ENCODE measurements around the gene SKAP2. TPM values are rescaled to one million over a fixed set of nuclear protein-coding genes. Genes with fewer than 3 reads are reported as not detected.

Gene SKAP2
- polyA plus RNA-seq, 3 donors: 19.2 to 204 (median 158) TPM

- peaks cover 2 to 5% of the 10 kb centered on the region in 2 donors for H3K4me1 ChIP-seq (ENCODE audit: control insufficient read depth in 1 of 2, insufficient read depth in 2 of 2, low read length in 2 of 2)
- peaks cover 0 to 3% (median 0%) of the 10 kb centered on the region in 3 donors for H3K27me3 Mint-ChIP-seq (ENCODE audit: low read depth in 3 of 3)
- no peaks in the 10 kb centered on the region for H3K79me2 ChIP-seq (ENCODE audit: insufficient read depth, low read length)
- peaks cover 13% of the 10 kb centered on the region for H3K4me1 Mint-ChIP-seq
- H4K20me1 ChIP-seq (ENCODE audit: insufficient read depth, low read length): no peaks in the 10 kb centered on the region
- no peak overlapping the region for H3K27ac Mint-ChIP-seq
- no peak overlapping the region for H3K9ac ChIP-seq (ENCODE audit: insufficient read depth, low read length, poor library complexity, severe bottlenecking)
- intact Hi-C loops (cut with micrococcal nuclease): no loop called here
- H3K27me3 ChIP-seq (ENCODE audit: control insufficient read depth in 2 of 2, insufficient read depth in 2 of 2, low read length in 2 of 2): no peaks in the 10 kb centered on the region
- no peak overlapping the region for H3K4me3 ChIP-seq (replicated peaks in 1 of 3; ENCODE audit: low read depth in 2 of 3, low read length in 3 of 3)
- no peak overlapping the region for H2AFZ ChIP-seq (ENCODE audit: insufficient read depth, low read depth, low read length, poor library complexity, severe bottlenecking)
- no peak for TF ChIP-seq CTCF (IDR thresholded peaks at IDR 0.05)
- peaks cover 4 to 29% of the 10 kb centered on the region in 2 donors for H3K36me3 ChIP-seq (replicated peaks in 1 of 2; ENCODE audit: control insufficient read depth in 1 of 2, insufficient read depth in 2 of 2, low read length in 2 of 2)
- H3K4me2 ChIP-seq (replicated peaks; ENCODE audit: extremely low read depth, low read length, poor library complexity, severe bottlenecking): no peak overlapping the region
- H3K36me3 Mint-ChIP-seq: peaks cover 33 to 35% of the 10 kb centered on the region in 2 donors
- DNase-seq: no peak
- H3K9me3 ChIP-seq (replicated peaks in 1 of 2; ENCODE audit: control insufficient read depth in 1 of 2, insufficient read depth in 1 of 2, low read length in 2 of 2): no peaks in the 10 kb centered on the region
- H3K4me3 Mint-ChIP-seq: no peak overlapping the region
- H3K27ac ChIP-seq (ENCODE audit: low read depth in 1 of 2, low read length in 2 of 2): no peak overlapping the region
- WGBS (ENCODE audit: insufficient coverage): no CpG with 5 or more reads among the region's 2 CpGs
- no peaks in the 10 kb centered on the region for H3K9me3 Mint-ChIP-seq
Measured at GRCh38 chr7:26670290-26670689, 194.1 kb downstream of the SKAP2 start.

- peaks cover 27 to 33% of the 10 kb centered on the region in 2 donors for H3K36me3 Mint-ChIP-seq
- H3K36me3 ChIP-seq (replicated peaks in 1 of 2; ENCODE audit: control insufficient read depth in 1 of 2, insufficient read depth in 2 of 2, low read length in 2 of 2): peaks cover 4 to 34% of the 10 kb centered on the region in 2 donors
- no peak overlapping the region for H3K4me3 ChIP-seq (replicated peaks in 1 of 3; ENCODE audit: low read depth in 2 of 3, low read length in 3 of 3)
- H3K4me1 Mint-ChIP-seq: peaks cover 12% of the 10 kb centered on the region
- no peaks in the 10 kb centered on the region for H3K27me3 Mint-ChIP-seq (ENCODE audit: low read depth in 3 of 3)
- no peak overlapping the region for H3K9ac ChIP-seq (ENCODE audit: insufficient read depth, low read length, poor library complexity, severe bottlenecking)
- no peak overlapping the region for H3K4me2 ChIP-seq (replicated peaks; ENCODE audit: extremely low read depth, low read length, poor library complexity, severe bottlenecking)
- WGBS (ENCODE audit: insufficient coverage): 60% methylated on average over 2 of the region's 4 CpGs
- intact Hi-C loops (cut with micrococcal nuclease): loop anchor here (5.0 to 10.0 kb wide), 3 partner anchors 284 to 774 kb away; no protein-coding TSS in a partner anchor
- no peak overlapping the region for H2AFZ ChIP-seq (ENCODE audit: insufficient read depth, low read depth, low read length, poor library complexity, severe bottlenecking)
- no peaks in the 10 kb centered on the region for H3K9me3 ChIP-seq (replicated peaks in 1 of 2; ENCODE audit: control insufficient read depth in 1 of 2, insufficient read depth in 1 of 2, low read length in 2 of 2)
- no peak for TF ChIP-seq CTCF (IDR thresholded peaks at IDR 0.05)
- DNase-seq: no peak
- H3K79me2 ChIP-seq (ENCODE audit: insufficient read depth, low read length): no peaks in the 10 kb centered on the region
- no peak overlapping the region for H3K4me3 Mint-ChIP-seq
- H4K20me1 ChIP-seq (ENCODE audit: insufficient read depth, low read length): no peaks in the 10 kb centered on the region
- no peak overlapping the region for H3K27ac ChIP-seq (ENCODE audit: low read depth in 1 of 2, low read length in 2 of 2)
- H3K27ac Mint-ChIP-seq: no peak overlapping the region
- peaks cover 7 to 14% of the 10 kb centered on the region in 2 donors for H3K4me1 ChIP-seq (ENCODE audit: control insufficient read depth in 1 of 2, insufficient read depth in 2 of 2, low read length in 2 of 2)
- H3K9me3 Mint-ChIP-seq: no peaks in the 10 kb centered on the region
- no peaks in the 10 kb centered on the region for H3K27me3 ChIP-seq (ENCODE audit: control insufficient read depth in 2 of 2, insufficient read depth in 2 of 2, low read length in 2 of 2)
Measured at GRCh38 chr7:26668821-26669220, 195.6 kb downstream of the SKAP2 start.

Measured in CD14-positive monocyte (primary cell).